ENCODE data around the gene NTN1.

- no peak for TF ChIP-seq CTCF (conservative IDR thresholded peaks at IDR 0.05; ENCODE audit: low read depth, low read length)
- no peak for TF ChIP-seq POLR2A (IDR thresholded peaks at IDR 0.05; ENCODE audit: low read depth, low read length)
- TF ChIP-seq SMC3 (IDR thresholded peaks at IDR 0.05; ENCODE audit: low read depth, low read length) = no peak
- TF ChIP-seq MXI1 (IDR thresholded peaks at IDR 0.05; ENCODE audit: borderline replicate concordance, low read depth, low read length) = no peak
- no peak for TF ChIP-seq CEBPB (IDR thresholded peaks at IDR 0.05; ENCODE audit: low read depth, low read length)
- TF ChIP-seq ELK1 (IDR thresholded peaks at IDR 0.05; ENCODE audit: borderline replicate concordance, low read depth, low read length) = no peak
- no peak for TF ChIP-seq RAD21 (IDR thresholded peaks at IDR 0.05; ENCODE audit: low read length)
- TF ChIP-seq NFE2L2 (IDR thresholded peaks at IDR 0.05; ENCODE audit: low read depth, low read length) = no peak
- TF ChIP-seq CHD1 (IDR thresholded peaks at IDR 0.05; ENCODE audit: low read depth, low read length) = no peak
- TF ChIP-seq BHLHE40 (IDR thresholded peaks at IDR 0.05; ENCODE audit: low read depth, low read length) = no peak
These were observed 137.5 kb downstream of the NTN1 start for GRCh38 chr17:9158544-9159452.
